A204.1 (cell line): ENCODE data around the gene WNT5B.

Source experiments
- FAIRE-seq: peaks from 2 replicates; lab custom pipeline; 2012; peaks lifted over from hg19 to GRCh38; lab: Jason Lieb, UNC

The WNT5B gene

DNA sequence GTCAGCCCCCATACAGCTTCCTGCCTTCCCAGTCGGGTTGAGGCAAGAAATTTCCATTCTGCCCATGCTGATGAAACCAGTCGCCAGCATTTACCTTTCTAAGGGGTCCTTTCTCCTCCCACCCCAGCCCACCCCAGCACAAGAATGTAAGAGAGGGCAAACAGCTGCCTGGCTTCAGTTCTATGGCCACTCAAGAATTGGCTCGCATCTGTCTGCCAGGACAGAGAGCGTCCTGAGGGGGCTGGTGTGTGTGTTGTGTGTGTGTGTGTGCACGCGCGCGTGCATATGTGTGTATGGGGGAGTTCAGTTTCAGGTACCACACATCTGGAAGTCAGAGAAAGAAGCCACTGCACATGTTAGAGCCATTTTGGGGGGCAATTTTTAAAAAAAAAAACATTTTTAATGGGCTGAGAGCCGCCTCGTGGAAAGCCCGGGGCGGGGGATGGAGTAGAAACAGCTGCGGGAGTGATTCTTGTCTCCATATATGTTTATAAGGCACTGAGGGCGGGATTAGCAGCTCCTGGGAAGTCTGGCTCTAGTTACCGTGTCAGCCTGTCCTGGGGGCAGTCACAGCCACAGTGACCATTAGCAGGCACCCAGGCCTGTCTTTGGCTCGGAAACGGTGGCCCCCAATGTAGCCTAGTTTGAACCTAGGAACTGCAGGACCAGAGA, at the start of gene WNT5B:
Gene WNT5B, plus strand, starts transcription at position 566 of the 672 bp plus-strand sequence. CDS start 2,124 bp downstream, outside the sequence.
- FAIRE-seq: no peak

DNA sequence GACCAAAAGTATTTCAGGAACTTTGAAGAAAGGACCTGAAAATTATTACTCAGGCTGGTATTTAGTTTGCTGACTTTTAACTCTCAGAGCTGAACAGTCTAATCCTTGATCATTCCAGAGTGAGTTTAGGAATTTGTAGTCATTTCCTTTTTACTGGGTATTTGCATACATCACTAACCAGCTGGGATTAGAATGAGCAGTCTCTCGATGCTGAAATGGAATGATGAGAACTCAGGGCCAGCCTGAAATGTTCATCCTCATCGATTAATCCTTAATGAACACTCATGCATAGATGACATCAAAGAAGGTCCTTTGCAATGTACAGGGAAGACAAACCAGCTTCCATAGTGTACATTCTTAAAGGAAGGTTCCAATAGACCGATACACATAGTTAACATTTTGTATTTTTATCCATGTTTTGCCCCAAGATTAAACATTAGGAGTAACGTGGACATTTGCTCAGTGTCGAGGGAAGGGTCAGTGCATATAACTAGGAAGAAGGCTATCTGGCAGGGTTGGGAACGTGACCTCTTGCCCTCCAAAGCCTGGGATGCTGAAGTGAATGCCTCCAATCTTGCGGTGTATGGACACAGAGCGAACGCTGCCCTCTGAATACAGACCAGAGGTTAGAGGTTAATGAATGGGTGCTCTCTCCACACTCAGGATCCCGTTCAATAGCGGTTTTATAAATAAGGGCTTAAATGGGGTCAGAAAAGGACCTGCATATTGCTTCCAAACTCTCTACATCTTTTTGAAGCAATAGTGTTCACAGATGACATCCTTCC, 49.2 kb upstream of the WNT5B start:
- FAIRE-seq: no peak

DNA sequence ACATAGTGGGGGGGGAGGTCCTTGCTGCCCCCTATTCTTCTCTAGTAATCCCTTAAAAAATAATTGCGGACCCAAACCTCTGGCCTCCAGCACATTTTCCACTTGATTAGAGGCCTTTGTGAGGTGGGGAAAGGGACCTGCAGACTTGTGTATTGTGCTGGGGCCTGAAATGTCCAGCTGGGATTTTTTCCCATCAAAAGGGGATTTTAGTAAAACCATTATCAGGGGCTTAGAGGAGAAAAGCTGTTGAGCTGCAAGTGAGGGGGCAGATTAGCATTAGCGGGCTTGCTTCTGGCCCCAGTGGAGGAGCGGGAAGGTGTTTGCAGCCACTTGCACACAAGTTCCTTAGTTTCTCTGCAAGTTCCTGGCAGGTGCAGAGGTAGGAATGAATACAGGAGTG, 48.5 kb upstream of the WNT5B start:
- FAIRE-seq: no peak

DNA sequence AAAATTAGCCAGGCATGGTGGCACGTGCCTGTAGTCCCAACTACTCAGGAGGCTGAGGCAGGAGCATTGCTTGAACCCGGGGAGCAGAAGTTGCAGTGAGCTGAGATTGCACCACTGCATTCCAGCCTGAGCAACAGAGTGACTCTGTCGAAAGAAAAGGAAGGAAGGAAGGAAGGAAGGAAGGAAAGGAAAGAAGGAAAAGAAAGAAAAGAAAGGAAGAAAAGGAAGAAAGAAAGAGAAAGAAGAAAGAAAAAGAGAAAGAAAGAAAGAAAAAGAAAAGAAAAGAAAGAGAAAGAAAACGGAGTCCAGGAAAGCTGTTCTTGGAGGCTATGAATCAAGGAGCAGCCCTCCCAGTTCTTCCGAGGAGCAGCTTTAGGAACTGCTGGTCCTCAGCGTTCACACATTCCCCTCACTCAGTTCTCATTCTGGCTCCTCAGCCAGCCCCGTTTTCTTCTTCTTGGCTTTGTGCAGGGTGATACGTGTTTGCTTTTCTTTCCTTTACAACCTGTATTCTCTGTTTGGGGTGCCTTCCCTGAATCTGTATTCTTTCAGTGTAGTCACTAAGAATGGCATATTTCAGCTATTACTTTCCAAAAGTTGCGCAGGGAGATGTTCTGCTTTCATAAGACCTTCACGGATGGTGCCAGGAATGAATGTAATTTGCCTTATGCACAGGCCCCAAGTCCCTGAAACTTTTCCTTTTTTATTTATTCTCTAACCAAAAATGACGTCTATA, 46.9 kb upstream of the WNT5B start:
- no peak for FAIRE-seq

DNA sequence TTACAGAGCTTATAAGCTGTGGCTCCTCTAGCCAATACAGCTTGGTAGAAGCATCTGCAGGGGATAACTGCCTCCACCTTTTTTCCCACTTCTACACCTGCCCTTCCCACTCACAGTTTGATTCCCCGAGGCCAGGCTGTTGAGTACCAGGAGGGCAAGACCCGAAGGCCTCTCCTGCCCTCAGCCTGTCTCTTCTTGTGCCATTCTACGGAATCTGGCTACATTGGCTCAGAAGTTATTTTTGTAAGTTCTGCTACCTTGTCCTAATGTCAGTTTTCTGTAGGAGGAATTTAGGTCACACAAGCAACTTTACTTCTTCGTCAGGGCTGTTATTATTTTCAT, 46.4 kb upstream of the WNT5B start:
- no peak for FAIRE-seq

DNA sequence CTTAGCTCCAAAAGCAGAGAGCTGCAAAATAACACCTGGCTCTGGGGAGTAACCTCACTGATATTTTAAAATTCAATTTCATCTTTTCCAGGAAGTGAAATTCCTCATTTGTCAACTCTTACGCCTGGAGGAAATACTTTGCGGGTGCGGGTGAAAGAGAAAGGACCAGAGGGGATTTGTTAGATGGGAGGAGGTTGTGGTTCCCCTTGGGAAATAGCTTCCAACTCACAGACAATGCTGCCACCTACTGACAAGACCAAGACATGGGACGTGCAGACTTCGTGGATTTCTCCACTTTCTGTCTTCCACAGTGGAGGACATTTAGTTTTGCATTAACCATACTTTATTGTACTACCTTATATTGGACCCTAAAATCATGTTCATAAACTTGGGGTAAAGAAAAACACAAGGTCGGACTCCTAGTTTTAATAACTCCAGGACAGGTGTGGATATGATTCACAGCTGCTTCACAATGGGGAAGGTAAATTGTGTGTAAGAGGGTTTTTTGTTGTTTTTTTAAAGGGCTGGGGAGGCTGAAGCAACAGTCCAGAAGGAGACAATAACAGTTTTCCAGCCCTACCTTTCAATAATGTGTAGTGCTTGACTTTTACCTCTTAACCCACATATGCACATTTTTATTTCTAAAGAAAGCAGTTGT, 45.5 kb upstream of the WNT5B start:
- peak; percentile 95 for FAIRE-seq

DNA sequence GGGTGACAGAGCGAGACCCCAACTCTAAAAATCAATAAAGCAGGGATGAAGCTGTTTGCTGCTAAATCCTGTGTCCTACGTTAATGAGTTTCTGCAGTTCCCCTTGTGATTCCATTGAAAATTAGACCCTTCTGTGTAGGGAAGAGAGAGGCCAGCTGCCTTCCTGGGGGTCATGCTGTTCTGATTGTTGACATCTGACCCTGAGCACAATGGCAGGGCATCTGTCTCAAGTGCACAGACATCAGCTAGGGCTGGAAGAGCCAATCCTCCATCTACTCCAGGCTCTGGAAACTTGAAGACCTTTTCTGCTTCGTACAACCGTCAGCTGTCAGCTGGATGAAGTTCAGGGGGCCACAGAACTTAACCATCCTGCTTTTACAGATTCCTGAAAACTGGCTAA, 44.7 kb upstream of the WNT5B start:
- no peak for FAIRE-seq

DNA sequence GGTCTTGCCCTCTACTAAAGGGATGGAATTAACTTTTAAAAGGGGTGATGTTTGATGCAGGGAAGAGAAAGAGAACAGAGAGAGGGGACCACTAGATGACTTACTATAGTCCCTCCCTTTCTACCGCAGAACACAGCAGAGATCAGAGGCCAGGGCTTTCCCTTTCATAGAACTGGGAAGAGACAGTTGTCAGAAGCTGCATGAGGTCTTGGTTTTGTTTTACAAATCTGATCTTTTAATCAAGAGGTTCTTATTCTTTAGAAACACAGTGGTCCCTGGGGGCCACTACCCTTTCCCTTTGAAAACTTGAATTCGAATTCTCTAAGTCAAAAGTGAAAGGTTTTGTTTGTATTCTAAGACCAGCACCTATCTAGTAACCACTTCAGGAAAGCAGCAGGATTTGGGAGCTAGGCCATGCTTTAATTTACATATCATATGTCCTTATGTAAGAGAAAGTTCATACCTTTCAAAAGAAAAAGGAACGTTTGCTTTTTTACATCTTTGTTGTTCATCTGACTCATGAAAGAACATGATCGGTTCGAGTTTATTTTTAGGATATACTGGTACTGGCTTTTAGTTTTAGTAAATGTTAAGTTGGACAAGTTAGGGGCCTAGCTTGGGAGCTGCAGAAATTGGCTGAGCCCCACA, 41.0 kb upstream of the WNT5B start:
- FAIRE-seq: no peak

DNA sequence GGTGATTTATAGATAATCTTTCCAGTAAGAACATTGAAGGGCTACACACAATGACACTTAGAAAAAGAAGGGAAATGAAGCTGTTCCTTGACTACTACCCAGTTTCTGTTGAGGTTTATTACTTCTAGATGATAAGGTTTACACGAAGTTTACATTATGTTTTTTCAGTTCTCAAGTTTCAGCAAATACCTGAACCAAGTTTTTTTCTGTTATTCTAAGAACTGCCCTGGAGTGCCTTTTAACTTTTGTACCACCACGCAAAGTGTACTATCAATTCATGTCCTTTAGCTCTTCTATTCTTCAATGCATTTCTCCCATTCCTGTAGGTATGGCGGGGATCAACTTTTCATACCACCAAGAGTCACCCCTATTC, 40.5 kb upstream of the WNT5B start:
- FAIRE-seq: no peak

DNA sequence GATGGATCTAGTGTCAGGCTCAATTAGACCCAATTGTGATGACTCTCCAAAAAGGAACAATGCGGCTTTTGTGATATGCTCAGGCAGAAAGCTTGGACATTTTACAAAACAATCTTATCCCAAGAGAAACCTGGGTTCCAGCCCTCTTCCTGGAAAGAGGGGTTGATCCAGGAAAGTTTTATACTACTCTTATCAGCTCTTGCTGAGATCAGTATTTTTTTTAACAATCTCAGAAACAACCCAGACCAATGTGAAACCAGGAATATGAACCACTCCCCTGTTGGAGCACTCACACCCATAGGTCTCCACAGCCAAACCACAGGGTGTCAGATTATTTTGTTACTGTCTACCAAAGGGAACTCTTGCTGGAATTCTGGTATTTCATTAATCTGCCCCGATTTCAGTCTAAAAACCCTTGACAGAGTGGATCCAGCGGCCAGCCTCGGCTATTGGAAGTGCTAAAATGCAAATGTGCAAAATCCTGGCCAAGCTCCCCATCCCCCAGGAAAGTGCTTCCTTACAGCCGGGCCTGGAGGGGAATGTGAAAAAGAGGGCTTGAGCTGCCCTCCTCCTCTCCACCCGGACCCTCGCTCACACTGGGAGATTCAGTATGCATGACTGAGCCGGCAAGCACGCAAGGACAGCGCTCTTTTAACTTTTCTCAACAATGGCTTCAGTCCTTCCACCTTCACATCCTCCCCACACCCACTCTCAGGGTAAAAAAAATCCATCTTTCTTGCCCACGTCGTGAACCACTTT, 38.6 kb upstream of the WNT5B start:
- no peak for FAIRE-seq

DNA sequence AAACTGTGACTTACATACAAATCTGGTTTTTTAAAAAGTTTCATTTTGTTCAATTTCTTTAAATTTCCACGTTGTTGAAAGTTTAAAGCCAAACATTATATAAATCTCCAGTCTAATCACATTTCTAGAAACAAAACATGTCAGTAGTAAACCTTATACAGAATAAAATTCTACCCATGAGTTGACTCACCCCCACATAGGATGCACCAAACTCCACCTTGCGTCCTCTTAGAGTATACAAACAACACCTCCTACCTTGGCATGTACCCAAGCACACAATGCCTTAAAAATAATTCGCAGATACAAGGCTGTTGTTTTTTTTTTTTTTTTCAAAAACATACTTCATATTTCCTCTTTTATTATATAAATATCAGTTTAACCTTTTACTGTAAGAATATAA, 38.0 kb upstream of the WNT5B start:
- FAIRE-seq: no peak

DNA sequence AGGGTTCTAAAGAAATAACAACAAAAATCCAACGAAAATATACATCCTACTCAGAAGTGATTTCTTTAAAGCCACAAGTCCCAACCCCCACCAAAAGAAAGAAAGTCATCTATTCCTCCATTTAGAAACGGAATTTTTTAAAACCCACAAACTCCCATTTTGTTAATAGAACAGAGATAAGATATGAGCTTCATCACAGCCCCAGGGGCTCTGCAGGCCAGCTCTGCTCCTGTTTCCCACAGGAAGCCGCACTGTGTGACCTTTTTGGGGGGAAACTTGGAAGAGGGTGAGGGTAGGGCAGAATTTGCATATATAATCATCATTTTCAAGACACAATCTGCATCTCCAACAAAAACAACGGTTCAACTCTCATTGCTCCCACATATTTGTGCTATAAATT, 37.5 kb upstream of the WNT5B start:
- no peak for FAIRE-seq

DNA sequence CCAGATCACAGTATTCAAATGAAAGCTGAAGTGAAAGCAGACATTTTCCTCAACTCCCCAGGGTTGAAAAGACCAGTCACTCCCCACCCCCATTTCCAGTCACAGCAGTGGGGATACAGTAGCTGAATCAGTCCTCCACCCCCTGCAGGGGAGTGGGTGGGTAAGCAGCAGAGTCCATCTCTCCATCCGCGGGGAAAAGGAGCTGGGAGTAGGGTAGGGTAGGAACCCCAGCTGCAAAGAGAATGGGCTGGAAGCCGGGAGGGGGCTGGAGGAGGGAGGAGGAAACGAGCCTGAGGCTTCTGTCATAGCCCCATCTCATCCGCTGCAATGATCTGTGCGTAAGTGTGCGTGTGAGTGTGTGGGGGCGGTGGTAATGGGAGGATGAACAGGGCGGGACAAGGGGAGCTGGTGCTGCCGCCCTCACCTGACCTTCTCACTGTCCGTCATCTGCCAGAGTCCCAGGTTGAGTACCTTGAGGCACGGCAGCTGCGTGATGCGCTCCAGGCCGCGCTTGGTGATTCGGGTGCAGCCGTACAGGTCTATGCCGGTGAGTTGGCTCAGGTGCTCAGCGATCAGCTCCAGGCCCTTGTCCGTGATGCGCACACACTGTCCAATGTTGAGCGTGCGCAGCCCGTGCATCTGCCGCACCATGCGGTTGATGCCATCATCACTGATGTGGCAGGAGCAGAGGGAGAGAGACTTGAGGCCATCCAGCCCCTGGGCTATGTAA, 36.4 kb upstream of the WNT5B start:
- FAIRE-seq: no peak

DNA sequence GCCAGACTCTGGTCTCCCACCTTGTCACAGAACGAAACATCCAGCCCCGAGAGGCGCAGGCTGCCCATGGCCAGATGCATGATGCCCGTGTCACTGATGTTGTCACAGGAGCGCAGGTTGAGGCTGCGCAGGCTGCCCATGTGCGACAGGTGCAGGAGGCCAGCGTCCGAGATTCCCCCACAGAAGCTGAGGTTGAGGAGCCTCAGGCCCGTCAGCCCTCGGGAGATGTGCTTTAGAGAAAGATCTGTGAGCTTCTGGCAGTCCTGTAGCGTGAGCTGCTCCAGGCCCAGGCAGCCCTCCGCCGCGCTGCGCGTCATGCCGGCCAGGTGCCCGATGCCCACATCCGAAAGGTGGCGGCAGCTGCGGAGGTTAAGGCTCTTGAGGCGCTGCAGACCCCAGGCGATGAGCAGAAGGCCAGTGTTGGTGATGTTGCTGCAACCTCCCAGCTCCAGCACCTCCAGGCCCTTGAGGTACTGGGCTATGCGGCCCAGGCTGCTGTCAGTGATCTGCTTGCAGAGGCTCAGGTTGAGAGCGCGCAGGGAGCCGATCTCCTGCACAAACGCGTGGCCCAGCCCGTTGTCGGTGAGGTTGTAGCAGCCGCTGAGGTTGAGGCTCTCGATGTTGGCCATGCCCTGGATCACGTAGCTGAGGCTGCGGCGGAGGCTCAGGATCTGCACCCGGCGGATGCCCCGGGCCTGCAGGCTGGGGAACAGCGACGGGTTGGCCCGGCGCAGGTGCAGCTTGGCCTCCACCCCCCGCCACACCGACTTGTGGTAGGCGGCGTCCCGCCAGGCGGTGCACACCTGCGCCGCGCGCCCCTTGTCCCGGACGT, 35.6 kb upstream of the WNT5B start:
- FAIRE-seq: no peak

DNA sequence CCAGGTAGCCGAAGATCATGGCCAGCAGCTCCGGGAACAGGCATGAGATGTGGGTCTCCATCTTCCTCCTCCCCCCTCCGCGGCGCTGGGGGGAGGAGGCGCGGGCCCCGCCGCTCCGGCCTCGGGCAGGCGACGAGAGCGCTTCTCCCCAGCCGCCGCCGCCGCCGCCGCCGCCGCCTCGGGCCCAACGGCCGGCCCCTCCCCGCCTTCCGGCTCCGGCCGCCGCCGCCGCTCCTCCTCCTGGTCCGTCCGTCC, 35.1 kb upstream of the WNT5B start:
- FAIRE-seq: no peak

DNA sequence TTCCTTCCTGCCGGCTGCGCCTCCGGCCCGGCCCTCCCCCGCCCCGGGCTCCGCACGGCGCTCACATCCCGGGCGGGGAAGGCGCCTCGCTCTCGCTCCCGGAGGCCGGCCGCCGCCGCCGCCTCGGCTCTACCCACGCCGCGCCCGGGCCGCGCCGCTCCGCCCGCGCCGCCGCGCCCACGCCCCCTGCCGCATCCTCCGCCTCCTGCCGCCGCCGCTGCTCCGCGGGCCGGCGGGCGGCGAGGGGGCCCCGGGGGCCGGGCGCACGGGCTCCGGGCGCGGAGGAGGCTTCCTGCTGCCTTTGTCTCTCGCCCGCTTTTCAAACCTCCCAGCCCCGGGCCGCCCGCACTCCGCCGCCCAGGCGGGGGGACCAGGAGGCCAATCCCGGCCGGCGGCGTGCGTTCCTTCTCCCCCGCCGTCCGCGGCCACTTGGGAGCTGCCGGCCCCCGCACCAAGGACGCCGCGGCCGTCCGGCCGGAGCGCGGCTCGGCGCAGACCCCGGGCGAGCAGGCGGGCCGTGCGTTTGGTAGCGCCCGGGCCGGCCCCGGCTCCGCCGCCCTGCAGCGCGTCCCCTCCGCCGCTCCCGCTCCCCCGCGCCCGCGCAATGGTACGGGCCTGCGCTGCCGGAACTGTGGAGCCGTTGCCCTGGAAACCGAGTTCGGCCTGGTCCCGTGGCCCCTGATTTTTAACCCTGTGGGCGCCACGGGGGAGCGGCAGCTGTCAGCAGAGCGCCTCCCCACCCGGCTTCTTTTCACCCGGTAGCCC, 34.6 kb upstream of the WNT5B start, which contains the start of gene FBXL14:
Gene FBXL14, minus strand, starts transcription at position 321 of the 765 bp plus-strand sequence. CDS start 515 bp downstream, outside the sequence.
- FAIRE-seq: no peak

DNA sequence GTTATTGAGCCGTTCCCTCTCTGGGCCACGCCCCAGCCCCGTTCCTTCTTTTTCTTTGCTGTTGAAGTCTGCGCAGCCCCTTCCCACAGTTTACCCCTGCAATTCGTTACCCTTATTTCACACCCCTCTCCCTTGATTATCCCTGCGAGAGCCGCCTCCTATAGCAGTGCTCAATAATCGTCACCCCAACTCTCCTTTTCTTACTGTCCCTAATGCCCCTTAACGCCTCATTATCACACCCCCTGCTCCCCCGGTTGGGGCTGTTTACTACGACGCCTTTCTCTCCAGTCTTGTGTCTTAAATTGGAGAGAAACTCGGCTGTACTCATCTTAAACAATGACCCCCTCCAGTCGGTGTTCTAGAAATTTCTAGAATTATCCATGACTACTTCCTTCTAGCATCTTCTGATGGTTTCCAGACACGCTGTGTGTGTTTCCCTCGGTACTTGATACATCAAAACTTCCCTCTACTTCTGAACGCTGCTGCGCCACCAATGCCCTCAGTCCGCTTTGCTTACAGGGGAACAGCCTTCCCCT, 33.9 kb upstream of the WNT5B start:
- FAIRE-seq: no peak

DNA sequence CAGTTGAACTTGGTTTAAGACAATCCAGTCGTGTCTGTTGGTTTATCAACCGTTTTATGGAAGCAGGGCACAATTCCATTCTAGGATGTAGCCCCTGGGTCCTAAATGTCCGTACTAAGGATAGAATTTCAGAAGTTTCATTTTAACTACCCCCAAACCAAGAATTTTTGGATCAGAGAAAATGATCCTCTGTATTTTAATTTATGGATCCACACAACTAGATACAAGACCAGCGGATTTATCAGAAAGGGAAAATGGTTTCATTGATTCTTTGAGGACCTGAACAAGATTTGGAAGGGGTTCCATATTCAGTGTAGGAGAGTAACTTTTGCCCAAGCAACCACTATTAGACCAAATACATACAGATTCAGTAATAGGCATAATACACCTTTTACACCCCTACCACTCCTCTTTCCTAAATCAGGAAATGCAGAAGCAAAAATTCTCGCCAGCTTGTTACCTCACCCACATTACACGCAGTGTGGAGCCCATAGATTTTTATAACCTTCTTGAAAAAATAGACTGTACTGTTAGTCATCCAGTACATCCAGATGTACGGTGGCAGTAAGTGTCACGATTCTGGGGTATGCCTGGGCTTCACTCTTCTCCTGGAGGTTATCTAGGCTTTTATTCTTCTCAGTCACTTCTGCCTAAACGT, 33.2 kb upstream of the WNT5B start:
- FAIRE-seq: no peak

DNA sequence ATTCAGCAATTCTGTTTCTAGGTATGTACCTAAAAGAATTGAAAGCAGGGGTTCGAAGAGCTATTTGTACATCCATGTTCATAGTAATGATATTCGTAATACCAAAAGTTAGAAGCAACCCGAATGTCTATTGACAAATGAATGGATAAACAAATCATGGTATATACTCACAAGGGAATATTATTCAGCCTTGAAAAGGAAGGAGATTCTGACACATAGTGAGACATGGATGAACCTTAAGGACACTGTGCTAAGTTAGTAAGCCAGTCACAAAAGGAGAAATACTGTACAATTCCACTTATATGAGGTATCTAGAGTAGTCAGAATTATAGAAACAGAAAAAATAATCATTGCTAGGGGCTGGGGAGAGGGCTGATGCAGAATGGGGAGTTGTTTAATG, 30.3 kb upstream of the WNT5B start:
- FAIRE-seq: no peak
